ENCODE measurements around the gene PANX3. TPM values are rescaled to one million over a fixed set of nuclear protein-coding genes. Genes with fewer than 3 reads are reported as not detected.

Gene PANX3
- total RNA-seq, 2 experiments from 2014 or later, result not detected

DNA sequence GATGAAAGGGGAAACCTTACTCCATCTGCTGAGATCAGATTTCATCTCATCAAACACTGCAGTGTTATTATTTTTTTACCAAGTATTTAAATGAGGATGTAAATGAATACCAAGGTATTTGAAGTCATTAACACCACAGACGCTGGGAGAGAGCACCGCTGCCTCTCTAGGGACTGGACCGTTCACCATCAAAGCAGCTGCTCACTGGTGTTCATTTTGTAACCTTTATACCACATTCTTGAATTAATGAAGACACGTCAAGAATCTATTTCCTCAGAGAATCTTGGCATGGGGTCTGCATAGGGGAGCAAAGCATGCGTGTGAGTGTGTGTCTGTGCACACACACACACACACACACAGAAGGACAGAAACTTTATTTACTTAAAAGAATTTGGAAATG, 46.7 kb downstream of the PANX3 start:
- TF ChIP-seq, protein P1, sequence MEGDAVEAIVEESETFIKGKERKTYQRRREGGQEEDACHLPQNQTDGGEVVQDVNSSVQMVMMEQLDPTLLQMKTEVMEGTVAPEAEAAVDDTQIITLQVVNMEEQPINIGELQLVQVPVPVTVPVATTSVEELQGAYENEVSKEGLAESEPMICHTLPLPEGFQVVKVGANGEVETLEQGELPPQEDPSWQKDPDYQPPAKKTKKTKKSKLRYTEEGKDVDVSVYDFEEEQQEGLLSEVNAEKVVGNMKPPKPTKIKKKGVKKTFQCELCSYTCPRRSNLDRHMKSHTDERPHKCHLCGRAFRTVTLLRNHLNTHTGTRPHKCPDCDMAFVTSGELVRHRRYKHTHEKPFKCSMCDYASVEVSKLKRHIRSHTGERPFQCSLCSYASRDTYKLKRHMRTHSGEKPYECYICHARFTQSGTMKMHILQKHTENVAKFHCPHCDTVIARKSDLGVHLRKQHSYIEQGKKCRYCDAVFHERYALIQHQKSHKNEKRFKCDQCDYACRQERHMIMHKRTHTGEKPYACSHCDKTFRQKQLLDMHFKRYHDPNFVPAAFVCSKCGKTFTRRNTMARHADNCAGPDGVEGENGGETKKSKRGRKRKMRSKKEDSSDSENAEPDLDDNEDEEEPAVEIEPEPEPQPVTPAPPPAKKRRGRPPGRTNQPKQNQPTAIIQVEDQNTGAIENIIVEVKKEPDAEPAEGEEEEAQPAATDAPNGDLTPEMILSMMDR (IDR thresholded peaks at IDR 0.05), result no peak
- ChIA-PET CTCF (no interaction called here), POLR2A (no interaction called here)
- intact Hi-C loops (cut with micrococcal nuclease), result no loop called here
- Mint-ChIP-seq H3K9me3 (no peaks in the 10 kb centered on the region), H3K27me3 (no peaks in the 10 kb centered on the region), H3K4me3 (no peak overlapping the region), H3K27ac (no peak overlapping the region), H3K4me1 (ENCODE audit: low read depth) (no peaks in the 10 kb centered on the region), H3K36me3 (ENCODE audit: low read depth) (peaks cover 7% of the 10 kb centered on the region)
- ATAC-seq (no peak), DNase-seq (no peak)

DNA sequence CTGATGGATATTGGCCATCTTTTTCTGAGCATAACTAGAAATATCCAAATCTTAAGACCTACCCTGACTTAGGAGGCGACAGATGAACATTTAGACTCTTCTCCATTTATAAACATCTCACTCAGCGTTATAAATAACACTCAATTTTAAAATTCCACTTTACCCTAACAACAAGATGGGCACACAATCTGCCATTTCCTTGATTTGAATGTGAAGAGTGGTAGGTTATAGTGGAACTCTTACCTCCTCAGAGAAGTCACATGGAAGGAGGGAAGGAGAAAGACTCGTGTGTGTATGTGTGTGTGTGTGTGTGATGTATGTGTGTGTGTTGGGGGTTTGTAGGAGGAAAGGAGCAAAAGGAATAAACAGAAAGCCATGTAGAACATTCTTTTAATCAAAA, 47.3 kb downstream of the PANX3 start:
- ATAC-seq (no peak), DNase-seq (no peak)
- Mint-ChIP-seq H3K36me3 (ENCODE audit: low read depth) (peaks cover 3% of the 10 kb centered on the region), H3K4me1 (ENCODE audit: low read depth) (no peaks in the 10 kb centered on the region), H3K27me3 (no peaks in the 10 kb centered on the region), H3K27ac (no peak overlapping the region), H3K9me3 (no peaks in the 10 kb centered on the region), H3K4me3 (no peak overlapping the region)
- POLR2A ChIA-PET, result no interaction called here
- CTCF ChIA-PET, result interaction anchor here (0.6 to 1.9 kb wide), 3 partner anchors 11 to 208 kb away, joined by 3 to 6 read pairs (median 4); no protein-coding TSS in a partner anchor
- intact Hi-C loops (cut with micrococcal nuclease), result no loop called here
- TF ChIP-seq, protein P1 (IDR thresholded peaks at IDR 0.05), result no peak

DNA sequence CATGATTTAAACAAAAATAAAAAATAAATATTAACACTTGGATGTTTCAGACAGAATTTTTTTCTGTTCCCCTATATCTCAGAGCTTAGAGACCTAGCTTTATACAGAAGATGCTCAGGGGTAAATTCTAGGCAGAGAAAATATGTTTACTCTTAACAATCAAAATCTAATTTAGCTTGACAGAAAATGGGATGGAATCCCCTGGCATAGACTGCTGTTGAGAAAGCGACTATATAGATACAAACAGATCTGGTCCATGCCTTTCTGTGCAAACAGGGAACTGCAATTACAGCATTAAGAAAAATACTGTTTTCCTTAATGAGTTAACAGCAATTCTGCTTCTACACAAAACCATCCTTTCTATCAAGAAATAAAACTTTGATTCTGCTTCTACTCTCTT, 47.8 kb downstream of the PANX3 start:
- CTCF ChIA-PET, result interaction anchor here (0.6 to 1.9 kb wide), 4 partner anchors 10 to 207 kb away, joined by 3 to 6 read pairs (median 4); no protein-coding TSS in a partner anchor

DNA sequence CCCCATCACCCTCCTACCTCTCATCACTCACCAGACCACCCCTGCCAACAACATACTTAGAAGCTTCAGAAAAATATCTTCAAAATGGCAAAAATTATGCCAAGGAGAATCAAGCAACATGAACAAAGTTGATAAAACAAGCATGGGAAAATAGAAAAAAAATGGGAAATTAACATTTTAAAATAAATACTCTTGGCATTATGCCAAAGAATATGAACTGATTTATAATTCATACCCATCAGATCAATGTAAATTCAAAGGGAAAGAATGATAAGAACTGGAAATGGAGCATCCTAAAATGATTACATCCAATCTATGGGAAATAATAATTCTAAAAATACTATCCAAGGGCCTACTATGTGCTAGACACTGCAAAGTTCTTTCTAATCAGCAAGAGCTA, 50.3 kb downstream of the PANX3 start:
- TF ChIP-seq, protein P1 (IDR thresholded peaks at IDR 0.05), result no peak
- DNase-seq (no peak), ATAC-seq (no peak)
- no peak overlapping the region for H3K4me3 Mint-ChIP-seq
- CTCF ChIA-PET, result interaction anchor here (0.9 to 2.3 kb wide), 3 partner anchors 132 to 177 kb away, joined by 3 to 7 read pairs (median 4); no protein-coding TSS in a partner anchor
- no peaks in the 10 kb centered on the region for H3K27me3 Mint-ChIP-seq
- H3K27ac Mint-ChIP-seq, result no peak overlapping the region
- no peaks in the 10 kb centered on the region for H3K4me1 Mint-ChIP-seq (ENCODE audit: low read depth)
- H3K36me3 Mint-ChIP-seq (ENCODE audit: low read depth), result peaks cover 4% of the 10 kb centered on the region
- intact Hi-C loops (cut with micrococcal nuclease), result no loop called here
- H3K9me3 Mint-ChIP-seq, result no peaks in the 10 kb centered on the region
- POLR2A ChIA-PET, result no interaction called here

More for the DNA sequence above, 47.8 kb downstream of the PANX3 start:
- Mint-ChIP-seq H3K9me3 (no peaks in the 10 kb centered on the region), H3K4me1 (ENCODE audit: low read depth) (no peaks in the 10 kb centered on the region), H3K4me3 (no peak overlapping the region), H3K27ac (no peak overlapping the region), H3K27me3 (no peaks in the 10 kb centered on the region), H3K36me3 (ENCODE audit: low read depth) (peaks cover 2% of the 10 kb centered on the region)
- TF ChIP-seq, protein P1 (IDR thresholded peaks at IDR 0.05), result no peak
- intact Hi-C loops (cut with micrococcal nuclease), result no loop called here
- POLR2A ChIA-PET, result no interaction called here
- no peak for DNase-seq
- no peak for ATAC-seq

DNA sequence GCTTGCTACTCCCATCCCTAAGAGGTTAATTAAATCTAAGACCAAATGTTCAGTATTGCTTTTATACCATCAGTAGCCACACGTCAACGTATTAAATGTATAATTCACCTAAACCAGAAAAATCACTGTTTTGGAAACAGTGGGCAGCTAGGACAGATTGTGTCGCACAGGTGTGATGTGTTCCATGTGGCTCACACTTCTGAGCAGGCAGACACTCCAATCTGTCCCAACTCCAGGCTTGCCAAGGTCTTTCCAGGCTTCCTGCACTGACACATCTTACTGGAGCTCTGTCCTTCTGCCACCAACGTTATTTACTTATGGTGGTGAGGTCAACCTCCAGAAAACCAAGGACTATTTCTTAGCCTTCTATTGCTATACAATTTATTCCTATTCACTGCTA, 50.9 kb downstream of the PANX3 start:
- no peaks in the 10 kb centered on the region for H3K27me3 Mint-ChIP-seq
- DNase-seq, result no peak
- POLR2A ChIA-PET, result no interaction called here
- CTCF ChIA-PET, result interaction anchor here (0.9 to 2.3 kb wide), 4 partner anchors 101 to 176 kb away, joined by 3 to 13 read pairs (median 6); no protein-coding TSS in a partner anchor
- H3K36me3 Mint-ChIP-seq (ENCODE audit: low read depth), result peaks cover 4% of the 10 kb centered on the region
- H3K4me3 Mint-ChIP-seq, result no peak overlapping the region
- H3K9me3 Mint-ChIP-seq, result no peaks in the 10 kb centered on the region
- TF ChIP-seq, protein P1 (IDR thresholded peaks at IDR 0.05), result no peak
- H3K27ac Mint-ChIP-seq, result no peak overlapping the region
- intact Hi-C loops (cut with micrococcal nuclease), result no loop called here
- no peaks in the 10 kb centered on the region for H3K4me1 Mint-ChIP-seq (ENCODE audit: low read depth)
- no peak for ATAC-seq
